ENCODE data around the gene FCHO1. TPM values are rescaled to one million over a fixed set of nuclear protein-coding genes. Genes with fewer than 3 reads are reported as not detected.

Gene FCHO1
- total RNA-seq, result 10 to 100 TPM; 36.9 to 38.3 TPM

GRCh38 chr19:17751103-17751911 is at the start of gene FCHO1:
Gene FCHO1, plus strand, starts transcription at chr19:17751477. Its CDS starts 3,688 bp downstream, at chr19:17755165.
- Mint-ChIP-seq H3K27ac (peak within 1 kb of the TSS; percentile 92), H3K27me3 (no peaks in the 10 kb centered on the region), H3K4me3 (peak within 1 kb of the TSS; percentile 80), H3K4me1 (ENCODE audit: low read depth) (peaks cover 58% of the 10 kb centered on the region), H3K36me3 (ENCODE audit: low read depth) (peaks cover 20% of the 10 kb centered on the region), H3K9me3 (no peaks in the 10 kb centered on the region)
- ChIA-PET POLR2A (interaction anchor here (0.6 to 6.0 kb wide), 18 partner anchors 9 to 878 kb away, joined by 3 to 32 read pairs (median 4); partner anchors contain the start of genes CCDC124, JAK3, MAP1S and PGLS), CTCF (interaction anchor here (1.0 to 3.2 kb wide), 4 partner anchors 9 to 256 kb away, joined by 3 to 10 read pairs (median 4); no protein-coding TSS in a partner anchor)
- DNase-seq (peak; percentile 95), ATAC-seq (peak; percentile 68)
- intact Hi-C loops (cut with micrococcal nuclease), result no loop called here
- TF ChIP-seq, protein P1, sequence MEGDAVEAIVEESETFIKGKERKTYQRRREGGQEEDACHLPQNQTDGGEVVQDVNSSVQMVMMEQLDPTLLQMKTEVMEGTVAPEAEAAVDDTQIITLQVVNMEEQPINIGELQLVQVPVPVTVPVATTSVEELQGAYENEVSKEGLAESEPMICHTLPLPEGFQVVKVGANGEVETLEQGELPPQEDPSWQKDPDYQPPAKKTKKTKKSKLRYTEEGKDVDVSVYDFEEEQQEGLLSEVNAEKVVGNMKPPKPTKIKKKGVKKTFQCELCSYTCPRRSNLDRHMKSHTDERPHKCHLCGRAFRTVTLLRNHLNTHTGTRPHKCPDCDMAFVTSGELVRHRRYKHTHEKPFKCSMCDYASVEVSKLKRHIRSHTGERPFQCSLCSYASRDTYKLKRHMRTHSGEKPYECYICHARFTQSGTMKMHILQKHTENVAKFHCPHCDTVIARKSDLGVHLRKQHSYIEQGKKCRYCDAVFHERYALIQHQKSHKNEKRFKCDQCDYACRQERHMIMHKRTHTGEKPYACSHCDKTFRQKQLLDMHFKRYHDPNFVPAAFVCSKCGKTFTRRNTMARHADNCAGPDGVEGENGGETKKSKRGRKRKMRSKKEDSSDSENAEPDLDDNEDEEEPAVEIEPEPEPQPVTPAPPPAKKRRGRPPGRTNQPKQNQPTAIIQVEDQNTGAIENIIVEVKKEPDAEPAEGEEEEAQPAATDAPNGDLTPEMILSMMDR (IDR thresholded peaks at IDR 0.05), result no peak

DNA sequence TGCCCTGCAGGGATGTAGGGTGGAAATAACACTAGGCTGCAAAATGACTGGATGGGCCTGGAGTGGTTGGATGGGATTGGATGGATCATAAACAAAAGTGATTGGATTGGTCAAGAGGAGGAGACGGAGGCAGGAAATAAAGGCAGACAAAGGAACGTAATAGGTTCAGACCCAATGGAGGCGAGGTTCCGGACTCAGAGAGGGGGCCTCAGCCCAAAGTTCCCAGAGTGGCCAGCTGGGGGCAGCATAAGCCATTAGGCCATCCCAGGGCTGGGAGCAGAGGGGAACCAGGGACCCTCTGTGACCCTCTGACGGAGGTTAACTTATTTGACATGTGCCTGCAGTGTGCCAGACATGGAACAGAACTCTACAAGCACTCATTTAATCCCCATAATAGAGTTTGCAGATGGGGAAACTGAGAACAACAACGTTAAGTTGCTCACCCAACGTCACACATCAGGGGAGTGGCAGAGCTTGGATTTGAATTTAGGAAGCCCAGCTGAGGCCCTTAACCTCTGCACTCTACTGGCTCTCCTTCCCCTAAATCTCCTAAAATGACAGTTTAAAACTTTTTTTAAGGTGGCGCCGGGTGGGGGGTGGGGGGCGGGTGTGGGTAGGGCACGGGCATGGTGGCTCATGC is 47.3 kb upstream of the FCHO1 start:
- TF ChIP-seq, protein P1 (IDR thresholded peaks at IDR 0.05), result peak; percentile 96
- DNase-seq (peak; percentile 85), ATAC-seq (peak; percentile 99)
- Mint-ChIP-seq H3K27me3 (peaks cover 2% of the 10 kb centered on the region), H3K9me3 (no peaks in the 10 kb centered on the region), H3K4me3 (no peak overlapping the region), H3K36me3 (ENCODE audit: low read depth) (no peaks in the 10 kb centered on the region), H3K27ac (no peak overlapping the region), H3K4me1 (ENCODE audit: low read depth) (no peaks in the 10 kb centered on the region)
- POLR2A ChIA-PET, result interaction anchor here (1.4 kb wide), 1 partner anchor 156 kb away, joined by 4 read pairs; the partner anchor contains the start of gene RPL18A
- intact Hi-C loops (cut with micrococcal nuclease), result loop anchor here (5.0 kb wide), 2 partner anchors 78 to 153 kb away; partner anchors contain the start of gene RPL18A
- CTCF ChIA-PET, result interaction anchor here (0.7 to 4.8 kb wide), 29 partner anchors 11 to 229 kb away, joined by 3 to 36 read pairs (median 5); partner anchors contain the start of genes B3GNT3, CCDC124, FCHO1 and MAP1S

DNA sequence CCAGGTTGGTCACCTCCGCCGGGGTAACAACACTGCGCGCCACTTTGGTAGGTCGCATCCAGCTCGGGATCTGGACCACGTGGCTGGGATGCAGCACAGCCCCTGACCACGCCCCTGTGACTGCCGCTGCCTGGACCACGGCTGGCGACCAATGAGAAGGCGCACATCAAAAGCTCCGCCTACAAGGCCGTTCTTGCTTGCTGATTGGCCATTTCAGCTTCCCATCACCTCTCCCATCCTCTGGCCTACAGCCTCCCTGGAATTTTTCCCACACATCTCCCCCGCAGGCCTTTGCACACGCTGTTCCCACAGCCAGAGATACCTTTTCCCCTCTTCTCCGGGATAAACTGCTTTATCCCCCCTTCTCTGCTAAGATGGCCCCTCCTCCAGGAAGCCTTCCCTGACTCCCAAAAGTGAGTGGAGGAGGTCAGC is 44.5 kb upstream of the FCHO1 start:
- Mint-ChIP-seq H3K27ac (no peak overlapping the region), H3K4me3 (no peak overlapping the region), H3K27me3 (no peaks in the 10 kb centered on the region), H3K4me1 (ENCODE audit: low read depth) (no peaks in the 10 kb centered on the region), H3K9me3 (no peaks in the 10 kb centered on the region), H3K36me3 (ENCODE audit: low read depth) (no peaks in the 10 kb centered on the region)
- intact Hi-C loops (cut with micrococcal nuclease), result no loop called here
- CTCF ChIA-PET, result interaction anchor here (0.8 to 4.8 kb wide), 9 partner anchors 10 to 225 kb away, joined by 3 to 36 read pairs (median 5); partner anchors contain the start of gene MAP1S
- no peak for DNase-seq
- no peak for ATAC-seq
- POLR2A ChIA-PET, result interaction anchor here (0.6 to 1.8 kb wide), 3 partner anchors 13 to 153 kb away, joined by 3 to 6 read pairs (median 5); partner anchors contain the start of gene RPL18A
- TF ChIP-seq, protein P1 (IDR thresholded peaks at IDR 0.05), result no peak

- H3K4me3 Mint-ChIP-seq, result no peak overlapping the region
- DNase-seq (no peak), ATAC-seq (no peak)
- no peaks in the 10 kb centered on the region for H3K9me3 Mint-ChIP-seq
- CTCF ChIA-PET, result no interaction called here
- intact Hi-C loops (cut with micrococcal nuclease), result no loop called here
- no peaks in the 10 kb centered on the region for H3K27me3 Mint-ChIP-seq
- H3K36me3 Mint-ChIP-seq (ENCODE audit: low read depth), result no peaks in the 10 kb centered on the region
- TF ChIP-seq, protein P1 (IDR thresholded peaks at IDR 0.05), result no peak
- H3K4me1 Mint-ChIP-seq (ENCODE audit: low read depth), result no peaks in the 10 kb centered on the region
- H3K27ac Mint-ChIP-seq, result no peak overlapping the region
- POLR2A ChIA-PET, result no interaction called here
These were observed 39.4 kb upstream of the FCHO1 start for GRCh38 chr19:17711851-17712250.

Measured in activated CD8-positive, alpha-beta T cell treated with anti-CD3 and anti-CD28 coated beads for 36 hours (primary cell).